ENCODE measurements around the gene SCUBE1. TPM values are rescaled to one million over a fixed set of nuclear protein-coding genes. Genes with fewer than 3 reads are reported as not detected.

Gene SCUBE1
- polyA plus RNA-seq, 4 donors, result 0.45 to 5.4 (median 1.6) TPM

DNA sequence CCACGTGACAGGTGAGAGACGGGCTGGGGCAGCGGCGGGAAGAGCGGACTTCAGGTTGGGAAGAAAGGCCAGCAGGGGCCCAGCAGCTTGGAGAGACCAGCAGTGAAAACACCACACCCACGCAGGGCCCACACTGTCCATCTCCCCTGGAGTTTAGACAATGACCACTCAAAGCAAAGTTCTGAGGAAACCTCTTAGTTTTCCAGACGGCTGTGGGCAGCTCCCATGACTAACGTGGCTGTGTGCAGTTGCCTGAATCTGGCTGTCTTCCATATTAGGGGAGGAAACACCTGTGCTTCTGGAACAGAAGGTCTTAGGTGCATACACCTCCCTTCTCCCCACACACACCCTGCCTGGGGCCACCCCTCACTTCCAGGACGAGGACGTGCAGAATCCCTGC is 85.6 kb downstream of the SCUBE1 start:
- no peak for FAIRE-seq
- no peak overlapping the region for H3K27ac ChIP-seq (ENCODE audit: low read depth in 1 of 3, low read length in 2 of 3)

DNA sequence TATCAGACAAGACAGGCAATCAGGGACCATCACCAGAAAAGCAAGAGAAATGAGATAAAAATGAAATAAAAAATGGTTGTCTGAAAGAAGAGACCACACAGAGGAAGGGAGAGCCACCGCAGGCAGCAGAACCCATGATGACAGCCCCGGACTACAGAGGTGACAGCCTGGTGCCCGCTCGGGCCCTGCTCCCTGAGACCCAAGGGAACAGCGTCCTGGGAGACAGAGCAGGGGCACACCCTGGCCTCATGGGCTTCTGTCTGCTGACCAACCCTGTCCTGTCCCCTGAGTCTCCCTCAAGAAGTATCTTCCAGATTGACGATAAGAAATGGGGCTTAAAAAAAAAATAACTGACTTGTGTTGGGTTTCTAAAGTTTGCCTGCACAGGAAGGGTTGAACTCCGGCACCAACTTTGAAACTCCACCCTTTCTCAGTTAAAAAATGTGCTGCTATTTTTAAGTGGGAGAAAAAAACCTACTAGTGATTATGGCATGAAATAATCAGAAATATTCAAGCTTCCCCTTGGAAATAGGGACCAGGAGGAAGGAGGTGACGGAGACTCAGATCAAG is 86.1 kb downstream of the SCUBE1 start:
- no peaks in the 10 kb centered on the region for H3K36me3 ChIP-seq (ENCODE audit: control insufficient read depth in 3 of 3, insufficient read depth in 2 of 3, low read depth in 1 of 3, low read length in 3 of 3)
- no peaks in the 10 kb centered on the region for H3K9me3 ChIP-seq (ENCODE audit: control insufficient read depth in 2 of 2, insufficient read depth in 1 of 2, low read depth in 1 of 2, low read length in 1 of 2)
- H3K4me1 ChIP-seq (ENCODE audit: control insufficient read depth in 3 of 3, insufficient read depth in 2 of 3, low read depth in 1 of 3, low read length in 2 of 3), result no peaks in the 10 kb centered on the region
- FAIRE-seq (no peak), DNase-seq (no peak)
- WGBS, 3 donors, result 62 to 75% (median 66%) methylated on average over 8 of the region's 8 CpGs
- no peak overlapping the region for H3K4me3 ChIP-seq (ENCODE audit: low read depth in 1 of 3, low read length in 3 of 3)
- H3K27me3 ChIP-seq (ENCODE audit: control insufficient read depth in 3 of 3, insufficient read depth in 3 of 3, low read length in 3 of 3), result no peaks in the 10 kb centered on the region
- H3K27ac ChIP-seq (ENCODE audit: low read depth in 1 of 3, low read length in 2 of 3), result peak overlapping the region in 1 of 3 donors; percentile 63

More for the DNA sequence above, 85.6 kb downstream of the SCUBE1 start:
- no peaks in the 10 kb centered on the region for H3K4me1 ChIP-seq (ENCODE audit: control insufficient read depth in 3 of 3, insufficient read depth in 2 of 3, low read depth in 1 of 3, low read length in 2 of 3)
- no peaks in the 10 kb centered on the region for H3K36me3 ChIP-seq (ENCODE audit: control insufficient read depth in 3 of 3, insufficient read depth in 2 of 3, low read depth in 1 of 3, low read length in 3 of 3)
- 47 to 55% (median 51%) methylated on average over 10 of the region's 10 CpGs for WGBS, 3 donors
- H3K9me3 ChIP-seq (ENCODE audit: control insufficient read depth in 2 of 2, insufficient read depth in 1 of 2, low read depth in 1 of 2, low read length in 1 of 2), result no peaks in the 10 kb centered on the region
- no peak overlapping the region for H3K4me3 ChIP-seq (ENCODE audit: low read depth in 1 of 3, low read length in 3 of 3)
- DNase-seq, result no peak
- H3K27me3 ChIP-seq (ENCODE audit: control insufficient read depth in 3 of 3, insufficient read depth in 3 of 3, low read length in 3 of 3), result no peaks in the 10 kb centered on the region

DNA sequence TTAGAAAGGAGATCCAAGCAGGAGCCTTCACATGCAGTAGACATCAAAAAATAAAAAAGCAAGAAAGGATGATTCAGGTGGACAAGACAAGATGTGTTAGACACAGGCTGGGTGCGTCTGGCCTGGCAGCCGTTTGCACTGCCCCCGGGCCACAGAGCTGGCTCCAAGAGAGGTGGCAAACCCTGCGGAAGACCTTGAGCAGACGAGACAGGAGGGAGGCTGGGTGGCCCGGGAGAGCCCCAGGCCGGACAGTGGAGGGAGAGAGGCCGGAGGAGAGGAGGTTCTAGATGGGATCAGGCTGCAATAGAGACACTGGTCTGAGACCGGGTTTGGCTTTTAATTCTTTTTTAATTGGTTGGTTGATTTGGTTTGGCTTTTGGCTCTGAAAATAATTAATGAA is 86.6 kb downstream of the SCUBE1 start:
- H3K9me3 ChIP-seq (ENCODE audit: control insufficient read depth in 2 of 2, insufficient read depth in 1 of 2, low read depth in 1 of 2, low read length in 1 of 2), result no peaks in the 10 kb centered on the region
- no peak overlapping the region for H3K27ac ChIP-seq (ENCODE audit: low read depth in 1 of 3, low read length in 2 of 3)
- H3K4me1 ChIP-seq (ENCODE audit: control insufficient read depth in 3 of 3, insufficient read depth in 2 of 3, low read depth in 1 of 3, low read length in 2 of 3), result no peaks in the 10 kb centered on the region
- H3K4me3 ChIP-seq (ENCODE audit: low read depth in 1 of 3, low read length in 3 of 3), result no peak overlapping the region
- no peaks in the 10 kb centered on the region for H3K27me3 ChIP-seq (ENCODE audit: control insufficient read depth in 3 of 3, insufficient read depth in 3 of 3, low read length in 3 of 3)
- DNase-seq, result no peak
- no peaks in the 10 kb centered on the region for H3K36me3 ChIP-seq (ENCODE audit: control insufficient read depth in 3 of 3, insufficient read depth in 2 of 3, low read depth in 1 of 3, low read length in 3 of 3)
- no peak for FAIRE-seq
- 78 to 82% (median 80%) methylated on average over 9 of the region's 9 CpGs for WGBS, 3 donors

DNA sequence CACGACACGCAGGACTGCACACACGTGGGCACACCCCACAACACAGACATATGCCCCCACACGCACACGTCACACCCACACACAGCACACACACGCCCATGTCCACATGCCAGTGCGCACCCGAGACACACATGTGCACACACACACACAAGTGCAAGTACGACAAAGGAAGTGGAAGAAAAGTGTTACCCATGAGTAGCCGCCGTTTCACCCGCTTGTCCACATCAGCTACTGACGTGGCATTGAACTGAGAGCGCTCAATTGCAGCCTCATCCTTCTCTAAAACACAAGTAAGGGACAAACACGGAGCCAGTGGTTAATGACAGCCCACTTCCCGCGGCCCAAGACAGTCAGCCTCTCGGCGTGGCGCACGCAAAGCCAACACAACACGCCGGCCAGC is 87.9 kb downstream of the SCUBE1 start:
- FAIRE-seq (no peak), DNase-seq (no peak)
- 85 to 90% (median 86%) methylated on average over 23 of the region's 23 CpGs for WGBS, 3 donors

DNA sequence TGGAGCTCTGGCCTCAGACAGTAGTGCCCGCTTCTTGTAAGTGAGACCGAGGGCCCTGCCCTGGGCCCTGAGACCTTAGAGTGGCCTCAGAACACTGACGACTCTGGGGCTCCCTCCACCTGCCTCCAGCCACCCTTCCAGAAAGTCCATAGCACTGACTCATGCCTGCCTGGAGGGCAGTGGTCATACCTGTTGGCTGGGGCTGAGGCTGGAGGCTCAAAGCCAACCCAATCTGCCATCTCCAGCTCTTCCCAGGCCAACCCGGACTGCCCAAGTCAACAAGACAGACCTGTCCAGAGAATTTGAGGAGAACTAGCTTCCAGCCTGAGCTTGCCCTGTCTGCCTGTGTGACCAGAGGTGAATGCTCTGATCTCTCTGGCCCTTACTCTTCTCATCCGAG is 89.3 kb downstream of the SCUBE1 start:
- H3K36me3 ChIP-seq (ENCODE audit: control insufficient read depth in 3 of 3, insufficient read depth in 2 of 3, low read depth in 1 of 3, low read length in 3 of 3), result no peaks in the 10 kb centered on the region
- DNase-seq (no peak), FAIRE-seq (no peak)
- H3K4me3 ChIP-seq (ENCODE audit: low read depth in 1 of 3, low read length in 3 of 3), result no peak overlapping the region
- WGBS, 3 donors, result 74 to 93% (median 80%) methylated on average over 5 of the region's 5 CpGs
- H3K27me3 ChIP-seq (ENCODE audit: control insufficient read depth in 3 of 3, insufficient read depth in 3 of 3, low read length in 3 of 3), result no peaks in the 10 kb centered on the region
- H3K27ac ChIP-seq (ENCODE audit: low read depth in 1 of 3, low read length in 2 of 3), result no peak overlapping the region
- H3K9me3 ChIP-seq (ENCODE audit: control insufficient read depth in 2 of 2, insufficient read depth in 1 of 2, low read depth in 1 of 2, low read length in 1 of 2), result no peaks in the 10 kb centered on the region
- no peaks in the 10 kb centered on the region for H3K4me1 ChIP-seq (ENCODE audit: control insufficient read depth in 3 of 3, insufficient read depth in 2 of 3, low read depth in 1 of 3, low read length in 2 of 3)

More for the DNA sequence above, 87.9 kb downstream of the SCUBE1 start:
- Histone ChIP-seq H3K4me3 (ENCODE audit: low read depth in 1 of 3, low read length in 3 of 3) (no peak overlapping the region), H3K9me3 (ENCODE audit: control insufficient read depth in 2 of 2, insufficient read depth in 1 of 2, low read depth in 1 of 2, low read length in 1 of 2) (no peaks in the 10 kb centered on the region), H3K27me3 (ENCODE audit: control insufficient read depth in 3 of 3, insufficient read depth in 3 of 3, low read length in 3 of 3) (no peaks in the 10 kb centered on the region), H3K36me3 (ENCODE audit: control insufficient read depth in 3 of 3, insufficient read depth in 2 of 3, low read depth in 1 of 3, low read length in 3 of 3) (no peaks in the 10 kb centered on the region), H3K4me1 (ENCODE audit: control insufficient read depth in 3 of 3, insufficient read depth in 2 of 3, low read depth in 1 of 3, low read length in 2 of 3) (no peaks in the 10 kb centered on the region), H3K27ac (ENCODE audit: low read depth in 1 of 3, low read length in 2 of 3) (no peak overlapping the region)

DNA sequence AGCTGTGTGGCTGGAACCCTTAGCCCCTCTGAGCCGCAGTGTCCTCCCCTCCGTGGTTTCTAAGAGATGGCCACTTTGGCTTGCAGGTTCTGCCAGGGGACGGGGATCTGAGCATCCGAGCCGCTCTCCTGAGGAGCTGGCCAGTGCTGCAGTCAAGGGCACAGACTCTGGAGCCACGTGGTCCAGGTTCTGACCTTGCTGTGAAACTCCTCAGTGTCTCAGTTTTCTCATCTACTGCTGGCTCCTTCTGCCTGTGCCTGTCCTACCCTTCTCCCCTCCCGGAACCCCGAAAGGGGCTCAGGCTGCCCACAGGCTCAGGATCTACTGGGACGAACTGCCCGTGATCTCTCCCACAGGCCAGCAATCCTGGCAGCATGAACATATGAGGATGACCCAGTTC is 90.9 kb downstream of the SCUBE1 start:
- FAIRE-seq (no peak), DNase-seq (no peak)
- WGBS, 3 donors, result 79 to 85% (median 83%) methylated on average over 10 of the region's 10 CpGs
- Histone ChIP-seq H3K36me3 (ENCODE audit: control insufficient read depth in 3 of 3, insufficient read depth in 2 of 3, low read depth in 1 of 3, low read length in 3 of 3) (no peaks in the 10 kb centered on the region), H3K4me3 (ENCODE audit: low read depth in 1 of 3, low read length in 3 of 3) (no peak overlapping the region), H3K27ac (ENCODE audit: low read depth in 1 of 3, low read length in 2 of 3) (no peak overlapping the region), H3K9me3 (ENCODE audit: control insufficient read depth in 2 of 2, insufficient read depth in 1 of 2, low read depth in 1 of 2, low read length in 1 of 2) (no peaks in the 10 kb centered on the region), H3K4me1 (ENCODE audit: control insufficient read depth in 3 of 3, insufficient read depth in 2 of 3, low read depth in 1 of 3, low read length in 2 of 3) (no peaks in the 10 kb centered on the region), H3K27me3 (ENCODE audit: control insufficient read depth in 3 of 3, insufficient read depth in 3 of 3, low read length in 3 of 3) (no peaks in the 10 kb centered on the region)

DNA sequence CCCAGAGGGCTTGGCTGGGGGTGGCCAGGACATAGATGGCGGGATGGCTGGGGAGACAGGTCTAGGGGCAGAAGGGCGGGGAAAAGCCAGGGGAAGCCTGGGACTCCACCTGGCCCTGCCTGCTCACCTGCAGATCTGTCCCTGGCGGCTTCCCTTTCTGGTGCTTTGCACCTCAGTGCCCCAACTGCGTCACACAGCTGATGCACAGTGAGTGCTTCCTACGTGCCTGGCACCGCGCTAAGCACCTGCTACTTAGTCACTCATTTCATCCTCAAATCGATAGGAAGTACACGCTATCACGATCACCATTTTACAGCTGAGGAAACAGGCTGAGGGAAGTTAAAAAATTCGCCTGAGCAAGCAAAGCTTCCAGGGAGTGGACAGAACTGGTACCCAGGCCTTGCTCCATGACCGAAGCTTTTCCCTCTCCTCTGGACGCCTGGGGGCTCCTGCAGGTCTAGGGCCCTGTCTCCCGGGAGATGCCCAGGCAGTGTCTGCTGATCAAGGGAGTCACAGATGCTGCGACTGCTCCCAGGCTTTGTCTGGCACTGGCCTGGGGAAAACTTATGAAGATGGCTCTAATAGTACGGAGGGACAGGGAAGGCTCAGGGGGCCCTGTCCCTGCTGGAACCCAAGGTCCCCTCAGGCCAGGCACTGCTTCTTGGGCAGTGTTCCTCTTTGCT is 93.2 kb downstream of the SCUBE1 start:
- Histone ChIP-seq H3K4me3 (ENCODE audit: low read depth in 1 of 3, low read length in 3 of 3) (no peak overlapping the region), H3K36me3 (ENCODE audit: control insufficient read depth in 3 of 3, insufficient read depth in 2 of 3, low read depth in 1 of 3, low read length in 3 of 3) (no peaks in the 10 kb centered on the region), H3K27ac (ENCODE audit: low read depth in 1 of 3, low read length in 2 of 3) (no peak overlapping the region), H3K27me3 (ENCODE audit: control insufficient read depth in 3 of 3, insufficient read depth in 3 of 3, low read length in 3 of 3) (no peaks in the 10 kb centered on the region), H3K4me1 (ENCODE audit: control insufficient read depth in 3 of 3, insufficient read depth in 2 of 3, low read depth in 1 of 3, low read length in 2 of 3) (no peaks in the 10 kb centered on the region), H3K9me3 (ENCODE audit: control insufficient read depth in 2 of 2, insufficient read depth in 1 of 2, low read depth in 1 of 2, low read length in 1 of 2) (no peaks in the 10 kb centered on the region)
- 75 to 84% (median 75%) methylated on average over 16 of the region's 16 CpGs for WGBS, 3 donors
- no peak for FAIRE-seq
- no peak for DNase-seq

DNA sequence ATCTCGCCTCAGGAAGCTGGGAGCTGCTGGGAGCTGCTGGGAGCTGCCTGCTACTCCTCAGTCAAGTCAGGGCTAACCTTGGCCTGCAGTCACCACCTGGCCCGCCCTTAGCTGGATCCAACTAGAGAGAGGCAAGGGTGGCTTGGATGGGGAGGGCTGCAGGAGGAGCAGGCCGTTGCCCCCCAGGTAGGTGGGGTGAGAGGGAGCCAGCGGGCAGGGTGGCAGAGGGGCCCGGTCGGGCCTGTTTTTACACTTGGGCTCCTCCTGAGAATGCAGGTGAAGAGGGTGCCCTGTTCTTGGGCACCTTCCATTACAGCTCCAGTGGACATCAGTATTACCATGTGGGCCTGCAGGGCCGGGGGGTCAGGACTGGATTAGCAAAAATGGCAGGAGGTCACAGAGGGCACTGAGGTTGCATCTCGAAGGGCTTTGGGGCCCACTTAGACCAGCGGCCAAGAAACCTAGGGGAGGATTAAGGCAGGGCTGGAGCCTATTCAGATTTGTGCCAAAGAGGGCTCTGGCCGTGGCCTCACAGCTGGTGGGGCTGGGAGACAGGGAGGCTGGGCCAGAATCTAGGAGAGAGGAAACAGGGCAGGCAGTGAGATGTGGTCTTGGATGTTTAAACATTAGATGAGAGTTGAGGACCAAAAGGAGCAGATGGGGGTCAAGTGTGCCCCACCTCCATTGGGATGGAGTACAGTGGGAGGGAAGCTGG is 95.5 kb downstream of the SCUBE1 start:
- Histone ChIP-seq H3K36me3 (ENCODE audit: control insufficient read depth in 3 of 3, insufficient read depth in 2 of 3, low read depth in 1 of 3, low read length in 3 of 3) (no peaks in the 10 kb centered on the region), H3K27ac (ENCODE audit: low read depth in 1 of 3, low read length in 2 of 3) (no peak overlapping the region), H3K4me1 (ENCODE audit: control insufficient read depth in 3 of 3, insufficient read depth in 2 of 3, low read depth in 1 of 3, low read length in 2 of 3) (no peaks in the 10 kb centered on the region), H3K4me3 (ENCODE audit: low read depth in 1 of 3, low read length in 3 of 3) (no peak overlapping the region), H3K9me3 (ENCODE audit: control insufficient read depth in 2 of 2, insufficient read depth in 1 of 2, low read depth in 1 of 2, low read length in 1 of 2) (no peaks in the 10 kb centered on the region), H3K27me3 (ENCODE audit: control insufficient read depth in 3 of 3, insufficient read depth in 3 of 3, low read length in 3 of 3) (no peaks in the 10 kb centered on the region)
- FAIRE-seq, result no peak
- 71 to 82% (median 79%) methylated on average over 10 of the region's 10 CpGs for WGBS, 3 donors
- no peak for DNase-seq
